NCI-H526 treated with DMSO at 0.1 percent for 48 hours (cell line): ENCODE data around the gene BAIAP2.
"Not testable (repeated sequence)": the region's sequence is repeated elsewhere in the genome, so short reads cannot be mapped to it uniquely, and the experiment has no call there.

Experiments
- DNase-seq: peaks from one replicate; lab custom pipeline; 2025; lab: John Stamatoyannopoulos, UW

BAIAP2 gene

DNA sequence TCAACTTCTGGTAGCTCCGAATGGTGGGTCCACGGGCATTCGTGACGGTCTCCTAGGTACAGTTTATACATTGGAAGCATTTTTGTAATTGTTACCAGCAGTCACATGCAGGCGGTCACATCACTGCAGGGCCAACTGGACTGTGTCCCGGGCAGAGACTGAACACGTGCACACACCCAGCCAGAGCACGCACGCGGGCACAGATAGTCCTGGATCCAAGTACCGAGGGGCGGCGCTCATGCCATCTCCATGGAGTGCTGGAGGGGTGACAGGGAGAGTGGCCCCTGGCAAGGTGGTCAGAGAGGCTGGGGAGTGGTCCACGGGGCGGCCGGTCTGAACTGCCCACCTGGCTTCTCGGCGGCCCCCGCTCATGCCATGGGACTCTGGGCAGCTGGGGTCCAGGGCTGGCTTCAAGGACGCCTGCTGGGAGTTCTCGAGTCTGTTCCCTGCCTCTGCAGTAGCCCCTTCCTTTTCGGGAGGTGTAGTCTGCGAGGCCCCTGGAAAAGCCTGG, 34.2 kb downstream of the BAIAP2 start:
- DNase-seq = no peak

DNA sequence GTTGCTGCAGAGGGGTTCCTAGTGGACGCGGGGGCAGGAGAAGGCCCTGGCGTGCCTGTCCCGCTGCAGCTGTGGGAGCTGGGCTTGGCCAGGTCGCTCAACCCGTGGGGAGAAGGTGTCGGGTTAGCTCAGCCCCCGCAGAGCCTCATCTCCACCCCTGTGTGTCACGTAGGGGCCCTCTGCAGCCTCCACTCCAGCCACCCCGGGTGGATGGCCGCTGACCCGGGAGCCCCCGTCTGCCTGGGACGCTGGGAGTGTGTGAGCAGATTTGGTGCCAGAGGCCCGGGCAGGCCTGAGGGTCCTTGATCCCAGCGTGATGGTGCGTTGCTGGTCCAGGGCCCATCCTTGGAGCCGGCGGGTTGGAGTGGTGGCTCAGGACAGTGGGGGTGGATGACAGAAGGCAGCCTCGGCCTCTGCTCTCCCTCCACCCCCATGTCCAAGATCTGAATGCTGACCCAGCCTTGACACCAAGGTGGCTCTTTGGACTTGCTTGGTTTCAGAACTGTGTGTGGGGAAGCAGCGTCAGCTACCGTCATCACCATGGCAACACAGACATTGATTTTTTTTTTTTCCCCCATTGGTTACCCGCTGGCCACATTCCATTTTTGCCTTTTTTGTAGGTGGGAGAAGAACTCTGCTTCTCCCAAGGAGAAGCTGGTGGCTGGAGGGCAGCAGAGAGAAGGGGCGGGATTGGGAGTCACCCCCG, 35.7 kb downstream of the BAIAP2 start:
- no peak for DNase-seq

DNA sequence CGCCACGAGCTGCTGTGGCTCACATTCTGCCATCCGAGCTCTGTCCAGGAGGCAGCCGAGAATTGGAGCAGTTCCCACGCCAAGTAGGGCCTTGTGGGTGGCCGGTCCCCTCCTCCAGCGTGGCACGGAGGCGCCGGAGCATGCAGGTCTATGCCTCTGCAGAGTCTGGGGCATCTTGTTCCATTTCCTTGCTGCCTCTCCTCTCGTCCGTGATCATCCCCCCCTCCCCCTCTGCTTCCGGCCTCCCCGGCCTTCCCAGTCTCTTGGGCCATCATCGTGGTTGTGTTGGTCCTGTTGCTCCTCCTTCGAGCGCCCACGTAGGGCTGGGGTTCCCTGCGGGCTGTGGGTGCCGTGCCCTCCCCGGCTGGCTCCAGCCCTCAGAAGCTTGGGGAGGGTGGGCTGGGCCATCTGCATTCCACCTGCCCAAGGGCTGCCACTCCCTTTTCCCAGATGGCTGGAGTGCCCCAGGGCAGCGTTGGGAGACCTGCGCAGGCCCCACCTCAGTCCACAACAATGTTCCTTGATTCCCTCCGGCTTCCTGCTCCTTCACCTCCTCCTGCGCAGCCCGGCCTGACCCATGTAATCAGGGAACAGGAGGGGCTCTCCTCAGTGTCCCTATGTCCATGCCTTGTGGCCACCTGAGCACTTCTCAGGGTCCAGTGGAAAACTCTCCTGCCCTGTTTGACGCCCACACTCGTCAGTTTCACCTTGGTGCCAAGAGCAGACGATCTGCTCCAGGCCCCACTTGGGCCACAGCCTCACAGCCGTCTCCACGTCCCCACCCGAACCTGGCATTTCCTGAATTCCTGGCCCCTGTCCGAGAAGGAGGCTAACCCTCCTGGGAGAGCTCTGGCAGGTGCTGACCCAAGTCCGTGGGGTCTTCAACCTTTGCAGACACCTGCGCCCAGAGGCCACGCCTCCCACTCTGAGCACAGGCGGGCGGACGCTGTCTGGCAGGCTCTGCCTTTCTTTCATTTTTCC, 37.1 kb downstream of the BAIAP2 start:
- DNase-seq = no peak

DNA sequence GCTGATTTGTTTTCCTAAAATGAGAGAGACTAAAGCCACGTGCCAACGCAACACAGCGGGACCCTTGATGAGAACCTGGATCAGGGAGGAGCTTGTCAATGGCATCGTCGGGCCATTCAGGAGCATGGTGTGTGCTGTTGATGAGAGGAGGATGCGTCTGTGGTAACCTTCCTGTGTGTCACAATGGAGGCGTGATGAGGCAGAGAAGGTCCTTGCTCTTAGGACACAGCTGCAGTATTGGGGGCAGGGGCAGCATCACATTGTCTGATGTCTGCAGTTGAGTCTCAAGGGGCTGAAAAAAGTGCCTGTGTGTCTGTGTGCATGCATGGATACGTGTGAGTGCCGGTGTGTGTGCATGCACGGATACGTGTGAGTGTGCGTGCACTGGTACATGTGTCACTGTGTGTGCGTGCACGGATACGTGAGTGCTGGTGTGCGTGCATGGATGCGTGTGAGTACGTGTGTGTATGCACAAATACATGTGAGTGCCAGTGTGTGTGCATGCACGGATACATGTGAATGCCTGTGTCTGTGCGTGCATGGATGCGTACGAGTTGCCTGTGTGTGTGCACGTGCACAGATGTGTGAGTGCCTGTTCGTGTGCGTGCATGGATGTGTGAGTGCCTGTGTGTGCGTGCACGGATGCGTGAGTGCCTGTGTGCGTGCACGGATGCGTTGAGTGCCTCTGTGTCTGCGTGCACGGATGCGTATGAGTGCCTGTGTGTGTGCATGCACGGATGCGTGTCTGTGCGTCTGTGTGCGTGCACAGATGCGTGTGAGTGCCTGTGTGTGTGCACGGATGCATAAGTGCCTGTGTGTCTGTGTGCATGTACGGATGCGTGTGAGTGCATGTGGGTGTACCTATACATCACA, 39.3 kb downstream of the BAIAP2 start:
- no peak for DNase-seq

DNA sequence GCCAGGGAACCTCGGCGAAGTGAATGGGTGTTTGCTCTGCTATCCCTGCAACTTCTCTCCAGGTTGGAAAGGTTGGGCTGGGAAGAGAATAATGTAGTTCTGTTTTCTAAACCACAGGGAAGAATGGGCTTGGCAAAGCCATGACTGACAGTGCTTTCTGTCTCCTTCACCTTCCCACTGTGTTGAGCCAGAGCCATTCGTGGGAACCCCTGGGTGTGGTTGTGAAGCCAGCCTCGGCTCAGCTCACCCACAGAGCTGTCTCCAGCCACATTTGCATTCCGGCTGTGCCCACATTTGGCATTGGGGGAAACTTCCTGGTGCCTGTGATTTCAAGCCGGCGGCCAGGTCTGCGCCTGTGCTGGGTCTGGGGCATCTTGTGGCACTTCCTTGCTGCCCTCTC, 39.9 kb downstream of the BAIAP2 start:
- DNase-seq = no peak

DNA sequence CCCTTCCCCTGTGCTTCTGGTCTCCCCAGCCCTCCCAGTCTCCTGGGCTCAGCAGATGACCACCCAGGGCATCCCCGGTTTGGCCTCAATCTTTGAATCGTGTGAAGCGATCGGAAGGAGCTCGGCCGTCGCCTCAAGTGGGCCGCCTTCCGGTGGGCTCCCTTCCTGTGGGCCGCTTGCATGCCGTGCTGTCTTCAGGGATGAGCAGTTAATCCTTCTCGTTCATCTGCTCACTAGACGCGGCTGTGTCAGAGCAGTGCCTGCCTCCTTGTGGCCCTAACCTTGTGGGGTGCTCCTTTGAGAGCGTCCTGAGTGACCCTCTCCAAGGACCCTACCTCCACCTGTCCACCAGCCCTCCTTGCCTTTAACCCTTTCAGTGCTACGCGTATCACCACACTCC, 40.4 kb downstream of the BAIAP2 start:
- no peak for DNase-seq

DNA sequence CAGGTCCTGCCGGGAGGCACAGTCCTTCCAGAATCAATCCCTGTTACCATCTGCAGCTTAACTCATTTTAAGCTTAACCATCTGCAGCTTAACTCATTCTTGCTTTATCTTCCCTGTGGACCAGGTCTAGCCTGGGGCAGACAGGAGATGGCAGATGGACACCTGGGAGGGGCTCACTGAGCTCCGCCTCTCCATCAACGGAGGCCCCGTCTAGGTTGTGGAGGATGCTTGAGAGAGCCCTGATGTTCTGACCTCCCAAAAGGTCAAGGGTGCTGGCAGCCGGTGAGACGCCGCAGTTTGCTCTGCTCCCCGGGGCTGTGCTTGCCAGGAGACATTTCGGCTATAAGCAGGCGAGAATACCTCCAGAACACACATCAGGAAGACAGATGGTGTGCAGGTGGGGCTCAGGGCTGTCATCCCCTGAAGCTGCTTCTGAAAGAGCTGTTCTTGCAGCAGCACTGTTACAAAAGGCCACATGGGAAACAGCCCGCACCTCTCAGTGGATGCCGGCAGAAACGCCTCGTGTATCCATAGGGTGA, 41.3 kb downstream of the BAIAP2 start:
- no peak for DNase-seq

DNA sequence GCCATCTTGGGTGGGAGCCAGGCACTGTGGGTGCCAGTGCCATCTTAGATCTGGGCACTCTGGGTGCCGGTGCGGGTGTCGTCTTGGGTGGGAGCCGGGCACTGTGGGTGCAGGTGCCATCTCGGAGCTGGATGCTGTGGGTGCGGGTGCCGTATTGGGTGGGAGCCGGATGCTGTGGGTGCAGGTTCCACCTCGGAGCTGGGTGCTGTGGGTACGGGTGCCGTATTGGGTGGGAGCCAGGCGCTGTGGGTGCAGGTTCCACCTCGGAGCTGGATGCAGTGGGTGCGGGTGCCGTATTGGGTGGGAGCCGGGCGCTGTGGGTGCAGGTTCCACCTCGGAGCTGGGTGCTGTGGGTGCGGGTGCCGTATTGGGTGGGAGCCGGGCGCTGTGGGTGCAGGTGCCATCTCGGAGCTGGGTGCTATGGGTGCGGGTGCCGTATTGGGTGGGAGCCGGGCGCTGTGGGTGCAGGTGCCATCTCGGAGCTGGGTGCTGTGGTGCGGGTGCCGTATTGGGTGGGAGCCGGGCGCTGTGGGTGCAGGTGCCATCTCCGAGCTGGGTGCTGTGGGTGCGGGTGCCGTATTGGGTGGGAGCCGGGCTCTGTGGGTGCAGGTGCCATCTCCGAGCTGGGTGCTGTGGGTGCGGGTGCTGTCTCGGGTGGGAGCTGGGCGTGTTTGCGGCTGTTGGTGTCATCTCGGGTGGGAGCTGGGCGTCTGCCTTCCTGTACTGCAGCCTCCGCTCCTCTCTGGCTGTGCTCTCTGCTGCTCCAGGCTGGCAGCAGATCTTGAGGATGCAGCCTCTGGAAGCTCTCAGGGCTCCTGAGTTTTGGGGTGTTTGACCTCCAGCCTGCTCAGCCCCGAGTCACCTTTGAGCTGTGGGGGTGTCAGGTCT, 43.3 kb downstream of the BAIAP2 start:
- not testable (repeated sequence) for DNase-seq

DNA sequence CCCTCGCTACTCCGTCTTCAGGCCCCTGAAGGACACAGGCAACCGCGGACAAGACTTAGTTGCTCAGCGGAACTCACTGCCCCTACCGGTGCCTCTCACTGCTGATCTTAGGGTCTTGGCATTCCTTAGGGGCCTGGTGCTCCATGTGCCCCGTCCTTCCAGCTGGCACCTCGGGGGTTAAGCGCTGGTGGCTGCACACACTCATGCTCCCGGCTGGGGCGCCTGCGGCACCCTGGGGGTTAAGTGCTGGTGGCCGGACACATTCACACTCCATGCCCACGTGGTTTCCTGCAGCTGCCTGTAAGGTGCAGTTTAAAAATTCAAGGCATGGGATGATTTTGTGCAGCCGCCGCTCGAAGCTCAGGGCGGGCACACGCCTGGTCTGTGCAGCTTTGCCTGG, 45.1 kb downstream of the BAIAP2 start:
- DNase-seq = no peak

DNA sequence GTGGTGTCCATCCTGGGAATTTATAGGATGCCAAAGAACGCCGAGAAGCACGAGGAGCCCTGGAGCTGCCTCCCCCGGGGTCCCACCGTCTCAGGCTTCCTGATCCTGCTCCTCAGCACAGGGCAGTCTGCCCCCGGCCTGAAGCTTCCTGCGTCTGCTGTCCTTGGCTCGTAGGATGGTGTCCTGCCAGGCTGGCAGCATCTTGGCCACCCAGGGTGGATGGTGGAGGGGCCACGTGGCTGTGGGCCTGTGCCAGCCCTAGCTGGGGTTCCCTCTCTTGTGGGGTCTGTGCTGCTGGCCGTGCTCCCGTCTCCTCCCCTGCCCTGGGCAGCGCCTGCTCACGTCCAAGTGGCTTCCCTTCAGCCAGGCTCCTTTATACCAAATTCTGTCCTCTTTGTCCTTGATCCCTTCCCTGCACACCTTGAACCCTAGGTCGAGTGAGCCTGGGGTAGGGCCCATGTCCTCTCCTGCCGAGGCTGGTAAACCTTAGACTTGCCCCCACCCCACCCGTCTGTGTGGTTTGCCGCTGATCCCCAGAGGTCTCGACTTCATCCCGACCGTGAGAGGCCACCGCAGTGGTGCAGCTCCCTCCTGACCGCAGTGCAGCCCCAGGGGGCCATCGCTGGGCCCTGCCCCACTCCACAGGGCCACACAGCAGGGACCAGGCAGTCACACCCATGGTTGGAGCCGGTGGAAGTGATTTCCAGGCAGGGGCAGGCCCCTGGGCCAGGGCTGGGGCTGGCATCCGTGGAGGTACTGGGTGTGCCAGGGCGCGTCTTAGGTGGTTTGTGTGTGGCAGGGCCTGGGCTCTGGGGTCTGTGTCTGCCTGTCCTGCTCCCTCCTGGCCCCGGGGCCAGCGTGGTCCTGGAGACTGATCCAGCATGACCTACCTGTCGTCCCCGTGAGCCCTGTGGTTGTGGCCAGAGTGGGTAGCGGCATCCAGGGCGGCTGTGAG, 46.5 kb downstream of the BAIAP2 start:
- no peak for DNase-seq

DNA sequence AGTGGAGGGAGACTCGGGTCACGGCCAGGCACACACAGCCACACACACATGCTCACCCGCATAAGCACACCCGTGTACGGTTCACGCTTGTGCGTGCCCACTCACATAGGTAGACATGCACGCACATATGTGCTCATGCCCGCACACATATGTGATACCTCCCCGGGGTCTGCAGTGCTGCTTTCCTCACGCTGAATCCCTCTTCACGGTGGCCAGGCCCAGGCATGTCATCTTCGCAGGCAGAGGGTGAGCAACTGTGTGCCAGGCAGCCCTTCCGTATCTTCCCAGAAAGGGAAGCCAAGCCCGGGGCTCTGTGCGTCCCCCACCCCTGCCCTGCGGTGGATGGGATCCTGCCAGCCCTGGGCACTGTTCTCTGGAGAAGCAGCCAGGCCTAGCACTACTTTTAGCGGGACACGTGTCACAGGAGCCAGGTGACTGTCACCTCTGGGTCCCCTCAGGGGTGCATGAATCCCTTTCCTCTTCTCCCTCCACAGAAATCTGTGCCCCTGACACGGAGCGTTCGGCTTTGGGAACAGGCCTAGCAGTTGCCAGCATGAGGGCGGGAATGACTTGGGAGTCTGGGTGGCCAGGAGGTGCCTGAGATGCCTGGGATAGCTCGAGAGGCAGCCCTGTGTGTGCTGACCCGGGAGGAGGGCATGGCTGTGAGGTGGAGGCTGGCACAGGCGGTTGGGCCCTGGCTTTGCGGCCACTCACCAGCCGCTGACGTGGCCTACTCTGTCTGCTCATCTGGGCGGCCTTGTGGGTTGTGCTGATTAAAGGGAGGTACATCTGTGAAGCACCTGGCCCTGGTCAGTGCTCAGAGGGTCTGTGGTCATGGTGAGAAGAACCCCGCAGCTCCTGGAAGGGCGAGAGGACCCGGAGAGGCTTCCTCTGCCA, 47.5 kb downstream of the BAIAP2 start:
- DNase-seq = no peak

DNA sequence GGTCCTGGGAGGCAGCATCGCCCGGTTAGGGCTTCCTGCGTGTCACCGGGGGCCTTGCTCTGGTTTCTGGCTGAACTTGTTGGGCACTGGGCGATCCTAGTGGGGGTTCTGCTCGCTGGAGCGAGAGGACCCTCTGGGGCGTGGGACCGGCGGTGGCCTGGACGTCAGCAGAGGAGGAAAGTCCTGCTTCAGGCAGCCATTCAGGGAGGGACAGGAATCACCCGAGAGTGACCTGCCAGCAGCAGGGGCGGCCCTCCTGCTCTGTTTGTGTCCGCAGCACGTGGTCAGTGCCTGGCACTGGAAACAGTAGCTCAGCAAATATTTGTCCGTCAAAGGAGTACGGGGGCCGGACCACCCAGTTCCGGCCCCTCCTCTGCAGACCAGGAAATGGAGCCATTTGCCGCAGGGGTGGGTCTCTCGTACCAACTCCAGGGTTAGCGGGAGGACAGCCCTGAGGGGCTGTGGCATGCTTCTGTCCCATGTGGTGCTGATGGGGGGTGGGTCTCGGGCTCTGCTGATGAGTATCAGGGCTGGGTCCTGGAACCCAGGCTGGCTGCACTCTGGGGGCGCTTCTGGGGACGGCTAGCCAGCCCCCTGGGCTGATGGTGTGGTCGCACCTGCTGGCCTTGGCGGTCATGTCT, 48.3 kb downstream of the BAIAP2 start:
- no peak for DNase-seq

DNA sequence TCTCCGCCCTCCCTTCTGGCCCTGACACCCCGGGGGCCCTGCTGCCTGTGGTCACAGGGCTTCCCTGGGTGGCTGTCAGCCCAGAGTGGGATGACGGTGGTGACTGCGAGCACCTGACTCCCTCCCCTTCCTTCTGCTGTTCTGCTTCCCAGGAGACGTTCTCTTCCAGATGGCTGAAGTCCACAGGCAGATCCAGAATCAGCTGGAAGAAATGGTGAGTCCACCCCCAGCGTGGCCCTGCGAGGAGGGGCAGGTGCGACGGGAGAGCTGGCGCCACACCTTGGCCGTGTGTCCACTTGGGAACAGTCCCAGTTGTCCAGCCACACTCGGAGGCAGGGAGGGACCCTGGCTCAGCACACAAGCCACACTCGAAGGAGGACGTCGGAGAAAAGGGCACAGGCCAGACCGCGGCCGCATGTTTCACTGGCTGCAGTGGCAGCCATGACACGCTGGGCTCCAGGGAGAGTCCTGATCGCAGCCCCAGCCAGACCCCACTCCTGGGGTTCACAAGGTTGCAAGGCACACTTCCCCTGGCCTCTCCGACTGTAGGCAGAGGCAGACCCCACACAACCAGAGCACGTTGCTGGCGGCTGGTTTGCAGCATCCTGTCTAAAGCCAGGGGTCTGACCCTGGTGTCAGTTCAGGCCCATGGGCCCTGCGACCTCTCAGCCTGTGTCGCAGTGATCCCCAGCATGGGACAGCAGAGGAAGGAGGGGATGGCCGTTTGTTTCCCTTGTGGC, 49.9 kb downstream of the BAIAP2 start:
- DNase-seq = no peak

DNA sequence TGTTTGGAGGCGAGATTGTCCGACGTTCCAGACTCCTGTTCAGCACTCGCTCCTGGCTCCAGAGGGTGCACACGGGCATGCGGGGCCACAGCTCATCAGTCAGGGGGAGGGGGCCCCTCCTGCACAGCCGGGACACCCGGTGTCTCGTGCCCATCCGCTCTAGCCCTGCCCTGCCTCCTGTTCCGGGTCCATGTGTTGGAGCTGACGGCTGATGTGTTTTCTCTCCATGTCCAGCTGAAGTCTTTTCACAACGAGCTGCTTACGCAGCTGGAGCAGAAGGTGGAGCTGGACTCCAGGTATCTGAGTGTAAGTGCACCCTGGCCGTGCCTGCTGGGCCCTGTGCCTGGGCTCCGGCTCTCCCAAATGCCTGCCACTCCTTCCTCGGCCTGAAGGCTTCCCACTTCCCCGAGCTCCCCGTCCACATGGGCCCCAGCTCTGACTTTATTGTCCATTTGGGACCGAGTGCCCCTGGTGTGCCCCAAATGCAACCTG, 50.5 kb downstream of the BAIAP2 start:
- DNase-seq = no peak

DNA sequence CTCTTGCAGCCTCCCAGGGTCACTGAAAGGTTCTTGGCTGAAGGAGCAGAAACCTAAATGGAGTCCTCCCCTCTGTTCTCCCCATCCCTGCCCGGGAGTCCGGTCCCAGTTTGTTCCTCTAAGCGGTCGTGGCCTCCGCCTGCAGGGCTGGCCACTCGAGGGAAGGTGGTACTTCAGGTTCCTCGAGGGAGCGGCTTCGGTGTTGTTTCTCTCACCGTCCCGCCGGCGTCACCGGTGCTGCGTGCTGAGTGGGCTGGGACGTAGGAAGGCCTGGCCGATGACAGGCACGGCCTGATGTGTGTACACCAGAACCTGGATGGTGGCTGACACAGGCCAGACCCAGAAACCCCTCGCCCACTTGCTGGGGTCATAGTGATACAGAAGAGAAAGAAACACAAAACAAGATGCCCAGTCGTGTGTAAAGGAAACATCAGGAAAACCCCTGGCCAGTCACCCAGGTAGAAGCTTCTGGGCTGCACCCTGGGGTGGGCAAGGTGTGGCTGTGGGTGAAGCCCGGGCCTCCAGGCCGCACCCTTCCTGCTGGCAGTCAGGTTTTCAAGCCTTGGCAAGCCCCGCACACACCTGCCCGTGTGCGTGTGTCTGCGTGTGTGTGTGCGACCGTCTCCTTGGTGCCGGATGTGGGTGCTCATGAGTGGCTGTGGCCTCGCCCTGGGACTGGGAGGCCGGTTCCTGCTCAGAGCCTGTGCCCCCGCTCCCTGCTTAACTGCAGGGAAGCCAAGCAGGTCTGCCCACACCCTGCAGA, 52.0 kb downstream of the BAIAP2 start:
- DNase-seq = no peak

DNA sequence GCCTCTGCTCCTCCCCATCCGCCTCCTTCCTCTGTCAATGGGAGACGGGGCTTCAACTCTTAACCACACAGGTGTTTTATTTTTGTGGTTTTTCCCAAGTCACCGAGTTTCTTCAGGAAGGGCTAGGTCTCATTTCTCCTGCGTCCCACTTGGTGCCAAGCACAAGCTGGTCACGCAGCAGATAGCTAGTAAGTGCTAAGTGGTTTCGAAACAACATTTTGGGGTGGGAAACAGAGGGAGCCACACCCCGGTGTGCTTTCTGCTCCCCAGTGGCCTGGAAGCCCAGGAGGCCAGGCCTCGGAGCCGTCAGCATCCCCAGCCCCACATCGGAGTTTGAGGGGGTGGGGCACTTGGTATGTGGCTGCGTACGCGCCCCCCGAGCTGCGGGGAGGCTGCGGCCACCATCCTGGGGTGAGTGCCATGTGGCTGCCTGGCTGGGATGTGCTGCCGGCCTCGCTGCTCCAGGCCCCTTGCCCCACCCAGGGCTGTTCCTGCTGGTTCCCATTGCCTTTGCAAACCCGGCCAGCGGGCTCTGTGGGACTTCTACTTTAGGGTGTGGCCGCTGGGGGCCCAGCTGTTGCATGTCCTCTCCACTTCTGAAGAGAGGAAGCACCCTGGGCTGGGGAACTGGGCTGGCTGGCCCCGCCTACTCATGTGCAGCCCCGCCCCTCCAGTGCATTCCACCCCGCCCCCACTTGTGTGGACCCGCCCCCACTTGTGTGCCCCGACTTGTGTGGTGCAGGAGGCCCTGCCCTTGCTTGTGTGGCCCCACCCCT, 55.6 kb downstream of the BAIAP2 start:
- no peak for DNase-seq
